ENCODE data around the gene RAB23. TPM values are rescaled to one million over a fixed set of nuclear protein-coding genes. Genes with fewer than 3 reads are reported as not detected.

The RAB23 gene
- total and polyA plus RNA-seq, 9 of the 15 experiments (the other 6 are each of a cell fraction or from before 2014, with no cell fraction given), result 3.4 to 18.0 (median 9.4) TPM

GRCh38 chr6:57174511-57174907 is 47.6 kb downstream of the RAB23 start (continued):
- TF ChIP-seq, protein P1, sequence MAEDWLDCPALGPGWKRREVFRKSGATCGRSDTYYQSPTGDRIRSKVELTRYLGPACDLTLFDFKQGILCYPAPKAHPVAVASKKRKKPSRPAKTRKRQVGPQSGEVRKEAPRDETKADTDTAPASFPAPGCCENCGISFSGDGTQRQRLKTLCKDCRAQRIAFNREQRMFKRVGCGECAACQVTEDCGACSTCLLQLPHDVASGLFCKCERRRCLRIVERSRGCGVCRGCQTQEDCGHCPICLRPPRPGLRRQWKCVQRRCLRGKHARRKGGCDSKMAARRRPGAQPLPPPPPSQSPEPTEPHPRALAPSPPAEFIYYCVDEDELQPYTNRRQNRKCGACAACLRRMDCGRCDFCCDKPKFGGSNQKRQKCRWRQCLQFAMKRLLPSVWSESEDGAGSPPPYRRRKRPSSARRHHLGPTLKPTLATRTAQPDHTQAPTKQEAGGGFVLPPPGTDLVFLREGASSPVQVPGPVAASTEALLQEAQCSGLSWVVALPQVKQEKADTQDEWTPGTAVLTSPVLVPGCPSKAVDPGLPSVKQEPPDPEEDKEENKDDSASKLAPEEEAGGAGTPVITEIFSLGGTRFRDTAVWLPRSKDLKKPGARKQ (CRISPR knock-in tag; IDR thresholded peaks at IDR 0.05), result 0 out of 2 replicates have a peak, but pooled peaks have one; percentile 19
- no peak for TF ChIP-seq SAFB (IDR thresholded peaks at IDR 0.05; ENCODE audit: borderline replicate concordance, low read depth, low read length)

DNA sequence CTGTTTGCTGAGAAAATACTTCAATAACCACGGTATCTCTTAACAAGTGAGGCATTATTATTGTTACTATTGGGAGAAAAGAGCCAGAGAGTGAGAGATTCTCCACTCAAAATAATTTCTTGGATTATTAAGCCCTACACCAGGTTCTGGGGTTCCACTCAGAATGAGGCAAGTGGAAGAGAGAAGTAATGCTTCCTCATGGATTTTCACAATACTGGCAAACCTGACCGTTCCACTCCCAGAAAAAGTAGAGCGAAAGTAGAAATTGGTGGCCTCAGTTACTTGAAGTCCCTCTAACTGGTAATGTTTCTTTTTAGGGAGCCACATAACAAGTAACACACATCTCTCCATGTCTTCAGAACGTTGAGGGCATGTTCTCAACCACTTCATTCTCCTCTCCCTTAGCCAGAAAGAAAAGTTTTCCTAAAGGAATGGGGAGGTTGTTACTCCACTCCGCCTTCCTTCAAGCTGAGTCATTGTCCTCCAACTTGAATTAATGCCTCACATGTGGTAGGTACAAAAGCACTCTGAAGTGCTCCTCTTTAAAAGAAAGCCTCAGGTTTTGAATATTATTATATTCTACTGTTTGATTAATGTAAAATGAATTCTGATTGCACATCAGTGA is 48.1 kb downstream of the RAB23 start:
- DNase-seq (ENCODE audit: extremely low read depth in 1 of 4, low spot score in 3 of 4) (peak in 2 of 4 experiments; percentile 37 to 75), ATAC-seq (peak; percentile 34), FAIRE-seq (peak; percentile 80)
- H3K4me3 ChIP-seq, result peak overlapping the region; percentile 91
- H2AFZ ChIP-seq (ENCODE audit: low read depth, low read length), result peak overlapping the region; percentile 67
- peaks cover 74% of the 10 kb centered on the region for H3K79me2 ChIP-seq (ENCODE audit: control insufficient read depth, insufficient read depth, low read length)
- peaks cover 60% of the 10 kb centered on the region for H3K36me3 ChIP-seq (ENCODE audit: control insufficient read depth, insufficient read depth, low read length)
- peak overlapping the region; percentile 95 for H3K4me2 ChIP-seq (ENCODE audit: insufficient read depth, low read length)
- H3K9me1 ChIP-seq (ENCODE audit: control insufficient read depth, insufficient read depth, low read length), result no peaks in the 10 kb centered on the region
- intact Hi-C loops (cut with micrococcal nuclease), result loop anchor here (2.0 to 5.0 kb wide), 6 partner anchors 47 to 272 kb away; partner anchors contain the start of genes BEND6, KIAA1586 and ZNF451
- H4K20me1 ChIP-seq (replicated peaks; ENCODE audit: control insufficient read depth, insufficient read depth, low read length), result 0 out of 2 replicates have a peak, but pooled peaks cover under 1% of the 10 kb centered on the region
- in situ Hi-C loops (cut with MboI), result no loop called here
- ChIA-PET CTCF (ENCODE audit: low intra/inter-chr PET ratio) (no interaction called here), POLR2A (interaction anchor here (0.6 to 1.0 kb wide), 4 partner anchors 9 to 143 kb away, joined by 3 to 4 read pairs (median 3); partner anchors contain the start of genes PRIM2 and ZNF451)
- H3K27me3 ChIP-seq (ENCODE audit: control insufficient read depth in 2 of 2, insufficient read depth in 2 of 2, low read length in 2 of 2), result no peaks in the 10 kb centered on the region
- BruUV-seq (replicated peaks), result TSS peak; percentile 62
- no peaks in the 10 kb centered on the region for H3K9me3 ChIP-seq (replicated peaks; ENCODE audit: control insufficient read depth, insufficient read depth, low read depth, low read length)
- 3% methylated on average over 5 of the region's 5 CpGs for WGBS (ENCODE audit: insufficient coverage, low coverage, missing lambda C conversion rate)
- peak overlapping the region; percentile 72 to 96 for H3K9ac ChIP-seq (ENCODE audit: insufficient read depth in 1 of 2, low read depth in 2 of 2, low read length in 2 of 2)
- peaks cover 7 to 19% of the 10 kb centered on the region in 2 experiments; a peak in 3 of 5 replicates for H3K4me1 ChIP-seq (replicated peaks in 1 of 2; ENCODE audit: control insufficient read depth in 2 of 2, insufficient read depth in 2 of 2, low read length in 2 of 2)
- H3K27ac ChIP-seq (ENCODE audit: extremely low read depth, low read depth, low read length), result peak overlapping the region; percentile 98
- TF ChIP-seq SAP30 (IDR thresholded peaks at IDR 0.05; ENCODE audit: borderline replicate concordance, insufficient read depth, low read depth, low read length, poor library complexity, severe bottlenecking) (peak; percentile 24), CXXC5 (CRISPR knock-in tag; IDR thresholded peaks at IDR 0.05) (peak; percentile 41), JUND (IDR thresholded peaks at IDR 0.05; ENCODE audit: borderline replicate concordance, low read depth, low read length) (peak; percentile 56; the same call in 1 of the 2 replicates), JUND (tag; IDR thresholded peaks at IDR 0.05; ENCODE audit: borderline replicate concordance, low read depth, low read length) (peak; percentile 48; the same call in 1 of the 3 replicates), ZNF316 (IDR thresholded peaks at IDR 0.05) (peak; percentile 89), TEAD4 (IDR thresholded peaks at IDR 0.05; ENCODE audit: low read length) (0 out of 2 replicates have a peak, but pooled peaks have one; percentile 13), TEAD4 (CRISPR knock-in tag; IDR thresholded peaks at IDR 0.05; ENCODE audit: borderline replicate concordance) (no peak), NFE2L1 (tag; IDR thresholded peaks at IDR 0.05; ENCODE audit: borderline replicate concordance, low read depth) (peak; percentile 77), MTA3 (IDR thresholded peaks at IDR 0.05; ENCODE audit: borderline replicate concordance) (0 out of 2 replicates have a peak, but pooled peaks have one; percentile 29), ZNF717 (CRISPR knock-in tag; IDR thresholded peaks at IDR 0.05) (no peak), ZNF280A (IDR thresholded peaks at IDR 0.05; ENCODE audit: low read depth, partially characterized antibody) (no peak), ZNF644 (tag; IDR thresholded peaks at IDR 0.05; ENCODE audit: low read depth) (0 out of 2 replicates have a peak, but pooled peaks have one; percentile 20), ZNF436 (CRISPR knock-in tag; IDR thresholded peaks at IDR 0.05) (0 out of 2 replicates have a peak, but pooled peaks have one; percentile 34)

All from K562 (cell line).